A673 (cell line): ENCODE results near the gene ZNF664.

ENCODE experiments used
- CTCF ChIP-seq: fragments of 300-800, 200-600 bp; sonication (generic); conservative IDR thresholded peaks from 2 replicates; pipeline ENCODE4 v1.5.1; 2017; ENCODE audit warnings: low read depth, mild to moderate bottlenecking, antibody characterized with exemption, low read length, moderate library complexity, mixed read lengths
- EZH2 ChIP-seq: fragments of 200-600 bp; sonication (generic); IDR thresholded peaks from 2 replicates; pipeline ENCODE4 v1.6.1; 2017; ENCODE audit warnings: borderline replicate concordance, low read depth, mild to moderate bottlenecking, mixed read lengths, antibody characterized with exemption, low read length; ENCODE audit not compliant: poor library complexity, severe bottlenecking

DNA sequence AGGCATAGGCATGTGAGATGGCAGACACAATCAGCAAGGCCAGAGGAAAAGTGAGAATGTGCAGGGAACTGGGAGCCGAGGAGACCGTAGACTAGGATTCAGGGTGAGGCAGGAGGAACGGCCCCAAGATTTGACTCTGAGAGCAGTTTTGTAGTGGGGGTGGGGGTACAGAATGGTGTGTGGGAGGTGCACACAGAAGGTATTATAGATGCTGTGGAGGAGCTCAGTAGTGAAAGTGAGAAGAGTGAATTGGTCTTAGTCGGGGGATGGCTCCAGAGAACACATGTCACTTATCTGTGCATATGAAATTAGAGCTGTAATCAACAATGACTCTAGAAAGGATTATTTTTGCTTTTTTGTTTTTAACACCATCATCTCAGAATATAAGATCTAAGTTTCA is 11.9 kb downstream of the ZNF664 start:
- TF ChIP-seq CTCF (no peak), EZH2 (no peak)
